Stimulated activated CD4-positive, alpha-beta T cell treated with anti-CD3 and anti-CD28 coated beads, Interleukin-15, amount 100 ng/mL, for 24 hours (primary cell): ENCODE measurements around the gene RAB39A.
"Not testable (repeated sequence)": the region's sequence is repeated elsewhere in the genome, so short reads cannot be mapped to it uniquely, and the experiment has no call there.

Experiments
- DNase-seq: peaks from one replicate; pipeline ENCODE4 v3.0.0-alpha.2; 2020

The RAB39A gene, protein sequence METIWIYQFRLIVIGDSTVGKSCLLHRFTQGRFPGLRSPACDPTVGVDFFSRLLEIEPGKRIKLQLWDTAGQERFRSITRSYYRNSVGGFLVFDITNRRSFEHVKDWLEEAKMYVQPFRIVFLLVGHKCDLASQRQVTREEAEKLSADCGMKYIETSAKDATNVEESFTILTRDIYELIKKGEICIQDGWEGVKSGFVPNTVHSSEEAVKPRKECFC

DNA sequence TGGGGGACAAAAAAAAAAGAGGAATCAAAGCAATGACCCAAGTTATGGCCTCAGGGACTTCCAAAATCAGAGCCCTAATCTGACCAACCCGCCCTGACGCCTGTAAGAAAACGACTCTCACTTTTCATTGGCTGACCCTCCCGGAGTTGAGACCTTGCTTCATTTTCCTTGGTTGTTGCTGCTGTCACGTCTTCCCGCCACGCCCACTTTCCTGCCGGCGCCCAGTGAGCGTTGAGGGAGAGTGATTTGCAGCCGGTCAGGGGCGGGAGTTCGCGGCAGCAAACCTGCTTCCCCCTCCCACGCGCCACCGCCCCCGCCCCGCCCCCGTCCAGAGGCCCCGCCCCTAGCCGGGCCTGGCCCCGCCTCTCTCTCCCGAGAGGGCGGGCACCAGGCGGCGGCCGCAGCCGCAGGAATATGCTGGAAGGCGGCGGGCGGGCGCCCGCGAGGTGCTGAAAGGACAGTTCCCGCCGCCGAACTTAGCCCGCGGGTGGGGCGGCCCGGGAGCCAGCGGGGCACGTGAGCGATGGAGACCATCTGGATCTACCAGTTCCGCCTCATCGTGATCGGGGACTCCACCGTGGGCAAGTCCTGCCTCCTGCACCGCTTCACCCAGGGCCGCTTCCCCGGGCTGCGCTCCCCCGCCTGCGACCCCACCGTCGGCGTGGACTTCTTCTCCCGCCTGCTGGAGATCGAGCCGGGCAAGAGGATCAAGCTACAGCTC, at the start of gene RAB39A:
Gene RAB39A, plus strand, starts transcription at position 403 of the 721 bp plus-strand sequence. Its CDS starts 121 bp downstream, at position 524.
- peak; percentile 84 for DNase-seq

DNA sequence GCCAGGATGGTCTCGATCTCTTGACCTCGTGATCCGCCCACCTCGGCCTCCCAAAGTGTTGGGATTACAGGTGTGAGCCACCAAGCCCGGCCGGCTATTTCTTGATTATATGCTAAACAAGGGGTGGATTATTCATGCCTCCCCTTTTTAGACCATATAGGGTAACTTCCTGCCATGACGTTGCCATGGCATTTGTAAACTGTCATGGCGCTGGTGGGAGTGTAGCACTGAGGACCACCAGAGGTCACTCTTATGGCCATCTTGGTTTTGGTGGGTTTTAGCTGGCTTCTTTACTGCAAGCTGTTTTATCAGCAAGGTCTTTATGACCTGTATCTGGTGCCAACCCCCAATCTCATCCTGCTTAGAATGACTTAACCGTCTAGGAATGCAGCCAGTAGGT, 46.8 kb upstream of the RAB39A start:
- DNase-seq, result not testable (repeated sequence)

DNA sequence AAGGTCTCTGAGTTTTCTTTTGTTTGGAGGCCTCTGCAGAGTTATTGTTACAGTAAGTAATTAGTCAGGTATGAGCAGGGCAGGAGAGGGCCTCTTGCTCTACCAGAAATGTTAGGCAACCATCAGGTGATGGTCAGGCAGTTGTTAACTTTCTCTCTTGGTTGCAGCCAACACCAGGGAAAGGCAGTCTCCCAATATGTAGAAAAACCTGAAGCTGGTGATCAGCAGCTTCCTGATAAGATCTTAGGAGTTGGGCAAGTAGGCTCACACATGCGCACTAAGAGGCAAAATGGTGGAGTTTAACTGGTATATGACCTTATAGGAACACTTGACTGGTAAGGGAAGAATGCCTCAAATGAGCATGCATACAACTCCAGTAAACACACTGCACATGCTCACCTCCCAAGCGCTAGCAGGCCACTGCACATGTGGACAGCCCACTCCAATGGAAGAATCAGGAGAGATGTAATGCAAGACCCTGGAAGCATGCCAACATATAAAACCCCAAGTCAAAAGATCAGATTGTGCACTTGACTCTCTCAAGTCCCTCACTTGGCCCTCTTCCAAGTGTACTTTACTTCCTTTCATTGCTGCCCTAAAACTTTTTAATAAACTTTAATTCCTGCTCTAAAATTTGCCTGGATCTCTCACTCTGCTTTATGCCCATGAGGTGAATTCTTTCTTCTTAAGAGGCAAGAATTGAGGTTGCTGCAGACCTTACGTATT, 46.0 kb upstream of the RAB39A start:
- DNase-seq, result no peak

DNA sequence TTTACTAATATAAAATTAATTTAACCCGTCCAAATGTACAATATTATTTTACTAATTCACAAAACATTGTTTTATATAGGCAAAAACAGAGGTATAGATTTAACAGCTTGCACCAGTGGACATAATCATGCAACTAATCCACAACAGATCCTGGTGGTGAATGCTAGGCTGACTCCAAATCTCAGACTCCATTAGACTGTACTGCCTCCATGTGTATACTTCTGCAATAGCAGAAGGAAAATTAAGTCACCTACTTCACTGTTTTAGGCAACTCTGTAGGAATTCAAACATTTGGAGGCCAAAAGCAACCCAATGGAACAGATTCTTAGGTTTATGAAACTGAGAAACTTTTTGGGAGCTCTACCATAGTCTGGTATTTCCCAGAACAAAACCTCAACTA, 30.0 kb upstream of the RAB39A start:
- no peak for DNase-seq

DNA sequence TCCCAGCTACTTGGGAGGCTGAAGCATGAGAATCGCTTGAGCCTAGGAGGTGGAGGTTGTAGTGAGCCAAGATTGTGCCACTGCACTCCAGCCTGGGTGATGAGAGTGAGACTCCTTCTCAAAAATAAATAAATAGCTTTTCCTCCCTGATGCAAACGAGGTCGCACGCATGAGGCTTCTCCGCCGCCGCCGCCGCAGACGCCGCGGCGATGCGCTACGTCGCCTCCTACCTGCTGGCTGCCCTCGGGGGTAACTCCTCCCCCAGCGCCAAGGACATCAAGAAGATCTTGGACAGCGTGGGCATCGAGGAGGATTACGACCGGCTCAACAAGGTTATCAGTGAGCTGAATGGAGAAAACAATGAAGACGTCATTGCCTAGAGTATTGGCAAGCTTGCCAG, 20.0 kb upstream of the RAB39A start:
- DNase-seq, result no peak

DNA sequence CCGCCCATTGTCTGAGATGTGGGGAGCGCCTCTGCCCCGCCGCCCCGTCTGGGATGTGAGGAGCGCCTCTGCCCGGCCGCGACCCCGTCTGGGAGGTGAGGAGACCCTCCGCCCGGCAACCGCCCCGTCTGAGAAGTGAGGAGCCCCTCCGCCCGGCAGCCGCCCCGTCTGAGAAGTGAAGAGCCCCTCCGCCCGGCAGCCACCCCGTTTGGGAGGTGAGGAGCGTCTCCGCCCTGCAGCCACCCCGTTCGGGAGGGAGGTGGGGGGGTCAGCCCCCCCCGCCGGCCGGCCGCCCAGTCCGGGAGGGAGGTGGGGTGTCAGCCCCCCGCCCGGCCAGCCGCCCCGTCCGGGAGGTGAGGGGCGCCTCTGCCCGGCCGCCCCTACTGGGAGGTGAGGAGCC, 15.8 kb upstream of the RAB39A start:
- DNase-seq, result not testable (repeated sequence)

DNA sequence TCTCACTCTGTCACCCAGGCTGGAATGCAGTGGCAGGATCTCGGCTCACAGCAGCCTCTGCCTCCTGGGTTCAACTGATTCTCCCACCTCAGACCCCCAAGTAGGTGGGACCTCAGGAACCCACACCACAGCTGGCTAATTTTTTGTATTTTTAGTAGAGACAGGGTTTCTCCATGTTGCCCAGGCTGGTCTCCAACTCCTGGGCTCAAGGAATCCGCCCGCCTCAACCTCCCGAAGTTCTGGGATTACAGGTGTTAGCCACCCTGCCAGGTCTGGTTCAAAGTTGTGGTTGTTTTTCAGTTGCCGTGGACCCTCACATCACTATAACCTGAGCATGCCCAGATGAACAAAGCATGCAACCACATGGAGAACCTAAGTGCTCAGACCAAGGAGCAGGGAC, 13.0 kb upstream of the RAB39A start:
- DNase-seq, result no peak

DNA sequence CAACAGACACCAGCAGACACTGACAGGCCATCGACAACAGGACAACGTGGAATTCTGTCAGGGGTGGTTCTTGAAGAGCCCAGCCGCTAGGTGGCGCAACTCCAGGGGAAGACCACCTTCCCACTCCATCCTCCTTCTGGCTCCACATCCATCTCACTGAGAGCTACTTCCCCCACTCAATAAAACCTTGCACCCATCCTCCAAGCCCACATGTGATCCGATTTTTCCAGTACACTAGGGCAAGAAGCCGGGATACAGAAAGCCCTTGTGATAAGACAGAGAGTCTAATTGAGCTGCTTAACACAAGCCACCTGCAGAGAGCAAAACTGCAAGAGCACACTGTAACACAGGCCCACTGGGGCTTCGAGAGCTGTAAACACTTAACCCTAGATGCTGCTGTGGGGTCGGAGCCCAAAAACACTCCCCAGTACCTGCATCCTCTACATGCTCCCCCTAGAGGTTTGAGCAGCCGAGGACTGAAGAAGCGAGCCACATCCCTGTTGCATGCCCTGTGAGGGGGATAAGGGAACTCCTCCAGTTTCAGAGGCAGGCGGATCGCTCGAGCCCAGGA, 11.5 kb upstream of the RAB39A start:
- DNase-seq, result peak; percentile 50

DNA sequence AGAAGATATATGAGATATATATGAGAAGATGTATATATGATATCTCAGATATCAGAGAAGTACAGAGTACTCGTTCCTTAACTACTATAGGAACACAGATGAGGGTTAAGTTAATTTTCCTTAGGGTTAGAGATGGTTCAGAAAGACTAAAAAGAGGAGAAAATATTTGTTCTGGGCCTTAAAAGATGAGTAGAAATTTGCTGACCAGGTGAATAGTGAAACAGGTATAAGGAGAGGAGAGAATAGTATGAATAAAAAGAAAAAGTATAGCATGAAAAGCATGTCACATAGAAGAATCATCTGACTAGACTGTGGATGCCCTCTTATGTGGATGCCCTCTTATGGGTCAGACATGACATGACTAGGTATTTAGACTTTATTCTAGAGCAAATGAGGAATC, 6.3 kb upstream of the RAB39A start:
- DNase-seq, result no peak

DNA sequence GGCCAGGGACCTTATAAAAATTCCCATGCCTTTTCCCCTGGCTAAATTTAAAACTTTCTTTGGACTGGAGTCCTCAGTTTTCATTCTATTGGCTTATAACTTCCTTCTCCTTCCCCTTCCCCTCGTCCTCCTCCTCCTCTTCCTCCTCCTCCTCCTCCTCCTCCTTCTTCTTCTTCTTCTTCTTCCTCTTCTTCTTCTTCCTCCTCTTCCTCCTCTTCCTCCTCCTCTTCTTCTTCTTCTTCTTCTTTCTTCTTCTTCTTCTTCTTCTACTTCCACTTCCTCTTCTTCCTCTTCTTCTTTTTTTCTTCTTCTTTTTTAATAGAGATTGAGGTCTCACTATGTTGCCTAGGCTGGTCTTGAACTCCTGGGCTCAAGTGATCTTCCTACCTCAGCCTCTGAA, 4.7 kb upstream of the RAB39A start:
- not testable (repeated sequence) for DNase-seq

DNA sequence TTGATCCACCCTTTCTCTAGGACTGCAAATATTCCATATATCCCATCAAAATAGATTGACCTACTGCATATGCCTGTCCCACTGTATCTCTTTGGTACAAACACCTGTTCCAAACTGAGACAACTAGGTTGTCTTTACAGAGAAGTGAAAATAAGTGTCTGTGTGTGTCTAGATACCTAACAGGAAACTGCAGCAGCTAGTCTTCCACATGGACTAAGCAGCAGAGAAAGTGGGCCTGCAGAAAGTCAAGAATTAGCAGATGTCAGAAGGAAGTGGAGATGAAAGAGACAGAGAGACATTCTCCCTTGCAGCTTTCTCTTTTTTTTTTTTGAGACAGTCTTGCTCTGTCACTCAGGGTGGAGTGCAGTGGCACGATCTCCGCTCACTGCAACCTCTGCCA, 3.9 kb upstream of the RAB39A start:
- DNase-seq, result no peak

DNA sequence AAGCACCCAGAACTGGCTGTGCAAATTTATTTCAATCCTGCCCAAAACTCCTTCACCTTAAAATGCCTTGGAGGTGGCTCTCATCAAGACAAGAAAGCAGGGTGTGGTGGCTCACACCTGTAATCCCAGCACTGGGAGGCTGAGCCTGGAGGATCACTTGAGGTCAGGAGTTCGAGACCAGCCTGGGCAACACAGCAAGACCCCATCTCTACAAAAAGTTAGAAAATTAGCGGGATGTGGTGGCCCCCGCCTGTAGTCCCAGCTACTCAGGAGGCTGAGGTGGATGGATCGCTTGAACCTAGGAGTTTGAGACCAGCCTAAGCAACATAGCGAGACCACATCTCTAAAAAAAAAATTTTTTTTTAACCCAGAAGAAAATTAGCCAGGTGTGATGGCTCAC, 689 bp upstream of the RAB39A start:
- DNase-seq, result no peak

DNA sequence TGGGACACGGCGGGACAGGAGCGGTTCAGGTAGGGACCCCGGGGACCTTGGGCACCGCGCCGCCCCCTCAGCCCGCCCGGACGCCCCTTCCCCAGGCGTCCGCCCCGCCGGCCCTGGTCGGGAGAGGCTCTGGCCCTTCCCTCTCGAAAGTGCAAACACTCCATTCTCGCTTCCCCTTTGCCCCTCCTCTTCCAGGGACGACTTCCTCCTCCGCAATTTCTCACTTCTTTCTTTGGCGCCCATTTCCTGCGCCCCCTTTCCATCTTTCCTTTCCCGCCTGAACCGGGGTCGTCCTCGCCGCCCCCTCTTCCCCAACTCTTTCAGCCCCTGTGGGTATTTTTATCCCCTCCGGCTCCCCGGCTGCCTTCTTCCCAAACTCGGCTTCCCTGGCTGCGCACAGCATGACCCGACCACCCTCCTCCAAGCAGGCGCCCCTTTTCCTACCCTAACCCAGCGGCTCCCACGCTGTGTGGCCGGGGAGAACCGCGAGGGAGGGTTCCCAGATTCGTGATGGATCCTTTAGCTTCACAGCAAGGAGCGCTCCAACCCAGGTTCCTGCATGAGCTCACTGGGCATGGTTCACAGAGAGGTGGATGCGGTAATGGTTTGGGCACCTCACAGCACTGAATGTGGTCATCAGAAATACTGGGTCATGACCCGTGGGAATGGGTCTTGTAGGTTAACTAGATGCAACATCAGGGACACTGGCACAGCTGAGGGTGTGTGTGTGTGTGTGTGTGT, 689 bp downstream of the RAB39A start:
- peak; percentile 8 for DNase-seq

DNA sequence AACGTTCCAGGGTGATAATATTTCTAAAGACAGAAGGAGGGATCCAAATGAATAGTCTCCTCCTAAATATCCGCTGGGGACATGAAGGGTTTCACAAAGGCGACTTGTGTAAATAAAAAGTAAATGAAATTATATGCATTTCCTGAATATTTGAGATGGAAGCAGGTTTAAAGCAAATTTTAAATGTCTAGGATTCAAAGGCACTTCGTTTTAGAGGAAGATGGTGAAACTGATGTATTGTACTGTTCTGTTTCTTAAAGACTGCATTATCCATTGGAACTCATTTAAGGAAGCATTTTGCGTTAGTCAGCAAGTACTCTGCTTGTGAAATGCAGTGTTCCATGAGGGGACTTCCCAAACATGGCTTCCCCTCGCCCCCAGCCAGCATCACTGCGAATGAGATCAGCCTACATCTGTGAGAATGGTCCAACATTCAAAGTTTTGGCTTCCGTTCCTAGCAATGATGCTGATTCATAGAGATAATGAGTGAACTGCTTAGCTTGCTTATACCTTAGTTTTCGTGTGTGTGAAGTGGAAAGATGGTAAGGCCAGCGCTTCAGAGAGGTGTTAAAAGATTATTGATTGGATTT, 1.5 kb downstream of the RAB39A start:
- peak; percentile 9 for DNase-seq

DNA sequence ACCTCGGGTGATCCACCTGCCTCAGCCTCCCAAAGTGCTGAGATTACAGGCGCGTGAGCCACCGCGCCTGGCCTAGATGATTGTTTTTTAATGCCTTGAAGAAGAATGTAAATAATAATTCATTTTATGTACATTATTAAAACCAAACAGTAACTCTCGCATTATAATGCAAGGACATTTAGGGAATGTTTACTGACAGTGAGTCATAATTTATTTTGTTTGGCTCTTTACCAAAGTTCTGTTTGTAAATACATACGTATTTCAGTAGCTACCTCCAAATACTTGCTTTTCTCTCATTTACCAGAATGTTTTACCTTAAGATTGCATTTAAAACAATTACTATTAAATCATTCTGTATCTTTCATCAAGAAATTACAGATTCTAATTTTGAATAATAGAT, 3.0 kb downstream of the RAB39A start:
- DNase-seq, result no peak

DNA sequence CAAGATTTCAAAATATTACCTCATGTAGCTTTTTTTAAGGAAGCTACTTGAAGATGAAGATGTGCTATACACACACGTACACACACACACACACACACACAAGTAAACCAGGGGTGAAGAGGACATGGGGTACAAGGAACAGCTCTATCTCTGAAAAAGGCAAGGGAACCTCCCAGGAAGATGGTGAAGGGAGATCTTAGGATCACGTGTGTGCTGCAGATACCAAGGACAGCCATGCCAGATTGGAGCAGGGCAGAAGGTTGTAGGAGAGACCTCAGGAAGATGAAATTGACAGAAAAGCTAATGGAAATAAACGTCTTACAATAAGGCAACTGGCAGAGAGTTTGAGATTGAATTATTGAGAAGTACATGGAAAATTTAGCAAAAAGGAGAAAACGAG, 19.7 kb downstream of the RAB39A start:
- DNase-seq, result no peak

DNA sequence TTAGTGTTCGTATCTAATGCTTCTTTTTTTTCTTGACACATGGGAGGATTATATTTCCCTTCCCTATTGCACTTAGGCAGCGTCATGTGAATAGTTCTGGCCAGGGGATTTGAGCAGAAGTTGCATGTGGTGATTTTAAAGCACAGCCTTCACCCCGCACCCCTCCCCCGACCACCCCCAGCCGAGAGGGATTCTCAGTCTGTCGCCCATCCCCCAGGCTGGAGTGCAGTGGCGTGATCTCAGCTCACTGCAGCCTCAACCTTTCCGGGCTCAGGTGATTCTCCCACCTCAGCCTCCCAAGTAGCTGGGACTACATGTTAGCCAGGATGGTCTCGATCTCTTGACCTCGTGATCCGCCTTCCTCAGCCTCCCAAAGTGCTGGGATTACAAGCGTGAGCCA, 20.1 kb downstream of the RAB39A start:
- not testable (repeated sequence) for DNase-seq

DNA sequence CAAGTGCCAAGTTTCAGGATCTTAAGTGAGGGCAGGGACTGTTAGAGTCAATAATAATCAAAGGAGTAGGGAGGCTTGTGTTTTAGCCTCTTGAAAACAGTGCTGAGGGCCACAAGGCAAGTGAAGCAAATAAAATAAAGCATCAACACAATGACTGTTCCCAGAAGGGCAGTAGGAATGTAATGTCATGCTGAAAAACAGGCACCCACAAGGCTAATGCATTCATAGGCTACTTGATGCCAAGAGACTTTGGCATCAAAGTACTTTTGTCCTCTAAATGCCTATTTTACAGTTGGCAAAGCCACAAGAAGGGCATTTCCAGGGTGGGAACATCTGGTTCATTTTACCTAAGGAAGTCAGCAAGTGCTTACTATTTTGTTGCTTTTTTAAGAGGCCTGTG, 22.9 kb downstream of the RAB39A start:
- DNase-seq, result no peak

DNA sequence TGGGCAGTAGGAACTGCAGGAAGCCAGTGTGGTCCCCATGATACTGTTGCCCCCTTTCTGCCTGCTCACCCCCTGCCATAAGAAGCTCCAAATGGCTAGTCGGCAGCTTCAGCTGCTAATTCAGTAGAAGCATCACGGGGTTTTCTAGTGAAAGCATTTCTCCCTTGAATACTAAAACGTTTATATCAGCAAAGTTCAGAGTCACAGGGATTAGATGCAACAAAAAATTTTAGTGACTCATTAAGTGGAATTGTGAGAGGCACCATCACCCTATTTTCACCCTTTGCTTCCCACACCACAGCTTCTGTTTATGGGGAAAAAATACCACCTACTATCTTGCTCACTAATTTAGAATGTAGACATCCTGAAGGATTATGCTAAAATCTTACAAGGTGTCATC, 25.2 kb downstream of the RAB39A start:
- no peak for DNase-seq

DNA sequence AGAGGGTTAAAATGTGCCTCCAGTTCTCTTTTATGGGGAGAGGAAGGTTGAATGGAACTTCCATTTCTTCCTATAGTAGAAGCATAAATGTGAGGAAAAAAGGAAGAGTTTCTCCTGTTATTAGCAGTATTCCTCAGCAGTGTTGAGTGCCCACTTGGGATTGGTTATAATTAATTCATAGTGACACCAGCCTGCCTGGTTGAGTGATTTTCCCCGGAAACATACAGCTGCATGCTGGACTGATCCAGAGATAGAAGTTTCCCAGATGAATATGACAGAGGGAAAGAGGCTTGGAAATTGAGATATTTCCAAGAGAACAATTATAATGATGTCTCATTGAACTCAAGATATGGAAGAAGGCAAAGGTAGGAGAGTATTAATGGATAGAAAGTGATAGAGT, 28.3 kb downstream of the RAB39A start:
- no peak for DNase-seq

DNA sequence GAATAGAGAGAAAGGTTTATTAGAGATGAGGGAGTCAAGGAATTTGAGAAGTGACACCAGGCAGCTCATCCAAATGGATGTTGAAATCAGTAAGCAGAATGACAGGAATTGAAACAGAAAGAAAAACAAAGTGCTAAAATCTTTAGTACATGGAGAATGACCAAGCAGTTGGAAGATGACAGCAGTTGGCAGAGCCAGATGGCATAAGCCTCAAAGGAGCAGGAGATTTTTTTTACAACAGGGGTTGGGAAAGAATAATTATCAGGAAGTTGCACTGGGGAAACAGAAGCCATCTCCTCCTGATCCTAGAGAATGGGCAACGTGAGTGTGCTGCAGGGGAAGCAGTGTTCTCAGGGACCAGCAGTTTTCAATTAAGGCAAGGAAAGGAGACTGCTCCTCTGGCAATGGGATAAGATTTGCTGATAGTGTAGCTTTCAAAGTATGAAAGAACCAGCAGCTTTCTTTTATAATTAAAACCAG, 28.9 kb downstream of the RAB39A start:
- no peak for DNase-seq

DNA sequence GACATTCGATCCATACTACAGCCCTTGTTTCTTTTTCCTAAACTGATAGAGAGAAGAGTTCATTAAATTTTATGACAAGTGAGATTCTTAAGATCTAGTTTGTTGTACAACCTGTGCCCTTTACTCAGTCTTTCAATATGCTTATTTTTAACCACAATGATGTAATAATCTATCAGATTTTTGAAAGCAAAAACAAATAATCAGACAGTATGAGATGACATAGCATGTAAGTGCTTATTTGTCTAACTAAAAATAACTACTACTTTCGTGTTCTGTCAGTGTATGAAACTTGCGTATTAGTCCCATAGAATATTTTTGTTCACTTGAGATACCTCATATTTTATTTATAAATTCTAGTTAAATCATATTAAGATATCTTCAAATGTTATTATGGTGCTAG, 33.2 kb downstream of the RAB39A start:
- DNase-seq, result no peak

DNA sequence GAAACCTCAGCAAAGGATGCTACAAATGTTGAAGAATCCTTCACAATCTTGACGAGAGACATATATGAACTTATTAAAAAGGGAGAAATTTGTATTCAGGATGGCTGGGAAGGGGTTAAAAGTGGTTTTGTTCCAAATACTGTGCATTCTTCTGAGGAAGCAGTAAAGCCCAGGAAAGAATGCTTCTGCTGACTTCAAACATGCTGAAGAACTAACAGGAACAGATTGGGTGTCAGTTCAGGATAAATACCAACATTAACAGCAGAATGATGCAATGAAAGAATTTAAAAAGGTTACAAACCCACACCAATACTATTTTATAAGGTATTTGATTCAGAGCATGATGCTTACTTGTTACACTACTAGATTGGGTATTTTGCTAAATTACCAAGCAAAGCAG, 33.9 kb downstream of the RAB39A start:
- no peak for DNase-seq
